Trophoblast cell (in vitro differentiated cells and primary cell): Measurements from ENCODE around the gene CAMK2A.

ENCODE experiments used
- DNase-seq, 2 donors: peaks; one replicate each; pipeline ENCODE4 v3.0.0-alpha.2; 2016
- H2AFZ ChIP-seq: 2 replicates; pipeline ENCODE4 v1.6.1; 2013; ENCODE audit warnings: low read length, moderate library complexity, mild to moderate bottlenecking; ENCODE audit not compliant: insufficient read depth, poor library complexity
- H2AK5ac ChIP-seq: 2 replicates; pipeline ENCODE4 v1.6.1; 2013; ENCODE audit warnings: mild to moderate bottlenecking, low read length
- H2BK120ac ChIP-seq: 2 replicates; pipeline ENCODE4 v1.6.1; 2013; ENCODE audit warnings: low read length, mild to moderate bottlenecking, moderate library complexity; ENCODE audit not compliant: insufficient read depth, poor library complexity
- H2BK12ac ChIP-seq: 2 replicates; pipeline ENCODE4 v1.6.1; 2013; ENCODE audit warnings: mild to moderate bottlenecking, low read length, moderate library complexity
- H2BK5ac ChIP-seq: 2 replicates; pipeline ENCODE4 v1.6.1; 2013; ENCODE audit warnings: low read length, low read depth, moderate library complexity, mild to moderate bottlenecking; ENCODE audit not compliant: poor library complexity
- H3K14ac ChIP-seq: 2 replicates; pipeline ENCODE4 v1.6.1; 2013; ENCODE audit warnings: mild to moderate bottlenecking, low read length
- H3K18ac ChIP-seq: 2 replicates; pipeline ENCODE4 v1.6.1; 2013; ENCODE audit warnings: mild to moderate bottlenecking, low read length
- H3K23ac ChIP-seq: 2 replicates; pipeline ENCODE4 v1.6.1; 2013; ENCODE audit warnings: low read length
- H3K27ac ChIP-seq: 2 replicates; pipeline ENCODE4 v1.5.1; 2013; ENCODE audit warnings: low read depth, mild to moderate bottlenecking, inconsistent platforms, low read length, moderate library complexity
- H3K27me3 ChIP-seq: 2 replicates; pipeline ENCODE4 v1.6.1; 2013; ENCODE audit warnings: inconsistent platforms, mild to moderate bottlenecking, low read length, moderate library complexity; ENCODE audit not compliant: insufficient read depth
- H3K36me3 ChIP-seq, 2 experiments: 1 replicate in 1 of 2; 2 replicates in 1 of 2; pipeline ENCODE4 v1.6.1; 2013; ENCODE audit warnings: low read length in 2 of 2, mild to moderate bottlenecking in 2 of 2, moderate library complexity in 1 of 2; ENCODE audit not compliant: insufficient read depth in 2 of 2, control insufficient read depth in 1 of 2
- H3K4ac ChIP-seq: 2 replicates; pipeline ENCODE4 v1.6.1; 2013; ENCODE audit warnings: low read depth, mild to moderate bottlenecking, low read length, moderate library complexity
- H3K4me1 ChIP-seq, 2 experiments: 1 replicate in 1 of 2; 2 replicates in 1 of 2; pipeline ENCODE4 v1.6.1; 2013; ENCODE audit warnings: low read length in 2 of 2, mild to moderate bottlenecking in 2 of 2, moderate library complexity in 1 of 2; ENCODE audit not compliant: insufficient read depth in 2 of 2, control insufficient read depth in 1 of 2
- H3K4me2 ChIP-seq: 2 replicates; pipeline ENCODE4 v1.6.1; 2013; ENCODE audit warnings: inconsistent platforms, mild to moderate bottlenecking, low read length, moderate library complexity
- H3K4me3 ChIP-seq: 2 replicates; pipeline ENCODE4 v1.5.1; 2013; ENCODE audit warnings: mild to moderate bottlenecking, low read depth, low read length, inconsistent platforms
- H3K79me1 ChIP-seq: one replicate; pipeline ENCODE4 v1.6.1; 2013; ENCODE audit warnings: low read length
- H3K79me2 ChIP-seq: 2 replicates; pipeline ENCODE4 v1.6.1; 2013; ENCODE audit warnings: low read length, mild to moderate bottlenecking; ENCODE audit not compliant: control insufficient read depth, insufficient read depth, poor library complexity
- H3K9ac ChIP-seq: 2 replicates; pipeline ENCODE4 v1.6.1; 2013; ENCODE audit warnings: mild to moderate bottlenecking, low read length
- H3K9me3 ChIP-seq: 2 replicates; pipeline ENCODE4 v1.6.1; 2013; ENCODE audit warnings: low read depth, mild to moderate bottlenecking, control low read depth, inconsistent platforms, low read length; ENCODE audit not compliant: insufficient read depth
- H4K12ac ChIP-seq: 2 replicates; pipeline ENCODE4 v1.6.1; 2013; ENCODE audit warnings: low read depth, mild to moderate bottlenecking, low read length, moderate library complexity
- H4K8ac ChIP-seq: 2 replicates; pipeline ENCODE4 v1.6.1; 2013; ENCODE audit warnings: low read depth, mild to moderate bottlenecking, low read length, moderate library complexity
- H4K91ac ChIP-seq: one replicate; pipeline ENCODE4 v1.6.1; 2013; ENCODE audit warnings: low read depth, mild to moderate bottlenecking, low read length, moderate library complexity
- WGBS: extraction: QIAGEN DNeasy Blood & Tissue Kit; methylation state at CpG from one replicate; pipeline ENCODE4 v1.1.7; 2013; ENCODE audit warnings: missing lambda C conversion rate; ENCODE audit not compliant: insufficient read length, insufficient coverage; ENCODE audit errors: extremely low coverage; 5-methylcytosine and 5-hydroxymethylcytosine counted together

CAMK2A gene

GRCh38 chr5:150302301-150303069 is 12.9 kb upstream of the CAMK2A start, which contains the start of gene ARSI:
Gene ARSI, minus strand, starts transcription at chr5:150302905. Its CDS starts 532 bp downstream, at chr5:150302373.
- H2BK120ac ChIP-seq = peak within 1 kb of the TSS; percentile 59
- peak within 1 kb of the TSS; percentile 60 for H3K4me3 ChIP-seq
- no peak within 1 kb of the TSS for H3K23ac ChIP-seq
- peak; percentile 33 to 50 for DNase-seq
- peaks cover 22 to 23% of the 10 kb centered on the region in 2 experiments for H3K4me1 ChIP-seq
- peak within 1 kb of the TSS; percentile 68 for H2AFZ ChIP-seq
- H3K27ac ChIP-seq = peak within 1 kb of the TSS; percentile 67
- H3K14ac ChIP-seq = peak within 1 kb of the TSS; percentile 41
- H4K8ac ChIP-seq = peak within 1 kb of the TSS; percentile 66
- H3K36me3 ChIP-seq = no peaks in the 10 kb centered on the region
- peaks cover 2% of the 10 kb centered on the region for H3K9me3 ChIP-seq
- H3K79me2 ChIP-seq = peaks cover 2% of the 10 kb centered on the region
- peaks cover 12% of the 10 kb centered on the region for H3K79me1 ChIP-seq
- peak within 1 kb of the TSS; percentile 54 for H2BK5ac ChIP-seq
- H2BK12ac ChIP-seq = peak within 1 kb of the TSS; percentile 54
- H3K9ac ChIP-seq = peak within 1 kb of the TSS; percentile 8
- peak within 1 kb of the TSS; percentile 80 for H3K18ac ChIP-seq
- peak within 1 kb of the TSS; percentile 66 for H4K91ac ChIP-seq
- no CpG with 5 or more reads among the region's 63 CpGs for WGBS
- no peak within 1 kb of the TSS for H2AK5ac ChIP-seq
- H4K12ac ChIP-seq = peak within 1 kb of the TSS; percentile 32
- H3K4me2 ChIP-seq = peak within 1 kb of the TSS; percentile 76
- H3K4ac ChIP-seq = peak within 1 kb of the TSS; percentile 49
- no peaks in the 10 kb centered on the region for H3K27me3 ChIP-seq

GRCh38 chr5:150301901-150302300 is 12.3 kb upstream of the CAMK2A start:
- peaks cover 22 to 23% of the 10 kb centered on the region in 2 experiments for H3K4me1 ChIP-seq
- H3K36me3 ChIP-seq = peaks cover 0 to 1% of the 10 kb centered on the region in 2 experiments
- H2BK120ac ChIP-seq = peak overlapping the region; percentile 59
- no peak overlapping the region for H3K27ac ChIP-seq
- H3K23ac ChIP-seq = no peak overlapping the region
- peak overlapping the region; percentile 76 for H3K4me2 ChIP-seq
- no peak for DNase-seq
- H3K79me2 ChIP-seq = peaks cover 2% of the 10 kb centered on the region
- H3K14ac ChIP-seq = peak overlapping the region; percentile 8
- peak overlapping the region; percentile 80 for H3K18ac ChIP-seq
- H3K4ac ChIP-seq = no peak overlapping the region
- peaks cover 12% of the 10 kb centered on the region for H3K79me1 ChIP-seq
- no peak overlapping the region for H2BK12ac ChIP-seq
- H3K27me3 ChIP-seq = no peaks in the 10 kb centered on the region
- H2AK5ac ChIP-seq = no peak overlapping the region
- H3K9ac ChIP-seq = no peak overlapping the region
- peak overlapping the region; percentile 66 for H4K91ac ChIP-seq
- WGBS = no CpG with 5 or more reads among the region's 22 CpGs
- H4K8ac ChIP-seq = peak overlapping the region; percentile 66
- H4K12ac ChIP-seq = no peak overlapping the region
- H2BK5ac ChIP-seq = no peak overlapping the region
- peaks cover 2% of the 10 kb centered on the region for H3K9me3 ChIP-seq
- H3K4me3 ChIP-seq = peak overlapping the region; percentile 60
- no peak overlapping the region for H2AFZ ChIP-seq

- Histone ChIP-seq H2AK5ac (no peak overlapping the region), H3K79me1 (peaks cover 12% of the 10 kb centered on the region), H3K9ac (no peak overlapping the region), H3K4me1 (peaks cover 22 to 23% of the 10 kb centered on the region in 2 experiments), H4K91ac (no peak overlapping the region), H3K27me3 (no peaks in the 10 kb centered on the region), H3K14ac (no peak overlapping the region), H3K27ac (no peak overlapping the region), H3K9me3 (peaks cover 2% of the 10 kb centered on the region), H3K4me3 (no peak overlapping the region), H2BK5ac (no peak overlapping the region), H3K79me2 (peaks cover 2% of the 10 kb centered on the region), H3K23ac (no peak overlapping the region), H2BK12ac (no peak overlapping the region), H3K36me3 (peaks cover 0 to 3% of the 10 kb centered on the region in 2 experiments), H2BK120ac (no peak overlapping the region), H4K12ac (no peak overlapping the region), H2AFZ (no peak overlapping the region), H3K4me2 (no peak overlapping the region), H4K8ac (no peak overlapping the region), H3K18ac (no peak overlapping the region), H3K4ac (no peak overlapping the region)
- no peak for DNase-seq
- no CpG with 5 or more reads among the region's 1 CpG for WGBS
Observed at GRCh38 chr5:150301170-150301505, 11.6 kb upstream of the CAMK2A start.

GRCh38 chr5:150300496-150301169 is 11.1 kb upstream of the CAMK2A start:
- Histone ChIP-seq H3K18ac (no peak overlapping the region), H4K12ac (no peak overlapping the region), H3K4me3 (no peak overlapping the region), H3K27me3 (no peaks in the 10 kb centered on the region), H2BK5ac (no peak overlapping the region), H4K8ac (no peak overlapping the region), H3K23ac (no peak overlapping the region), H3K79me2 (peaks cover 2% of the 10 kb centered on the region), H3K4me1 (peaks cover 22 to 23% of the 10 kb centered on the region in 2 experiments), H3K4me2 (no peak overlapping the region), H2AFZ (no peak overlapping the region), H3K9me3 (peaks cover 2% of the 10 kb centered on the region), H2AK5ac (no peak overlapping the region), H4K91ac (no peak overlapping the region), H3K4ac (no peak overlapping the region), H2BK120ac (no peak overlapping the region), H3K14ac (no peak overlapping the region), H2BK12ac (no peak overlapping the region), H3K36me3 (peaks cover 0 to 3% of the 10 kb centered on the region in 2 experiments), H3K27ac (no peak overlapping the region), H3K79me1 (peaks cover 12% of the 10 kb centered on the region), H3K9ac (no peak overlapping the region)
- WGBS = no CpG with 5 or more reads among the region's 13 CpGs
- no peak for DNase-seq
